Ovary (tissue), 9 donors: Measurements from ENCODE around the gene AFF1. TPM values are rescaled to one million over a fixed set of nuclear protein-coding genes. Genes with fewer than 3 reads are reported as not detected.

Source experiments
- DNase-seq, 5 donors: peaks; one replicate each; pipeline ENCODE4 v3.0.0-alpha.2; 2019 to 2020
- H3K27ac ChIP-seq, 2 donors: fragments of 200-600 bp; one replicate each; pipeline versions ENCODE4 v1.5.1 to v1.8.0; 2019 to 2022
- H3K27me3 ChIP-seq: fragments of 200-600 bp; one replicate; pipeline ENCODE4 v1.8.0; 2022
- H3K36me3 ChIP-seq: fragments of 200-600 bp; sonication (generic); one replicate; pipeline ENCODE4 v1.5.1; 2019
- H3K4me1 ChIP-seq: one replicate; pipeline ENCODE4 v1.8.1; 2013; ENCODE audit warnings: mild to moderate bottlenecking, moderate library complexity; ENCODE audit not compliant: insufficient read depth
- H3K4me3 ChIP-seq: fragments of 200-600 bp; sonication (generic); one replicate; pipeline ENCODE4 v1.5.1; 2017
- H3K9me3 ChIP-seq, 2 donors: fragments of 200-600 bp in 1 of 2; sonication (generic) in 1 of 2; one replicate each; pipeline versions ENCODE4 v1.5.1 to v1.8.1; 2013 to 2019; ENCODE audit warnings: mild to moderate bottlenecking in 1 of 2, moderate library complexity in 1 of 2
- EP300 ChIP-seq: sonication (generic); formaldehyde crosslinking; IDR thresholded peaks from one replicate; pipeline ENCODE4 v1.6.1; 2017; ENCODE audit warnings: antibody characterized with exemption
- POLR2A ChIP-seq: fragments of 450-650 bp; IDR thresholded peaks from one replicate; pipeline ENCODE4 v1.6.1; 2017; ENCODE audit warnings: antibody characterized with exemption, mild to moderate bottlenecking, moderate library complexity
- WGBS, 3 donors: extraction: QIAGEN DNeasy Blood & Tissue Kit in 1 of 3; methylation state at CpG; one replicate each; pipeline versions ENCODE4 v1.1.5 to v1.1.7; 2013 to 2017; 5-methylcytosine and 5-hydroxymethylcytosine counted together
- intact Hi-C, 4 donors: fragments of 100-400 bp; cut with DNase I; formaldehyde crosslinking; loops; one replicate each; pipeline versions ENCODE4 v1.11.0 to v1.15.1; 2022 to 2023
- polyA plus RNA-seq, 2 donors: library from polyadenylated mRNA; stranded (reverse); fragments of 200-250 nt in 1 of 2; fragments of 350-450 nt in 1 of 2; fragmentation: Illumina TruSeq in 1 of 2; extraction: RNeasy Lipid Tissue Mini Kit (QIAGEN cat#74804) in 1 of 2; gene quantifications; one replicate each; pipeline ENCODE4 v1.2.3, GENCODE V29; 2013 to 2014
- total RNA-seq, 7 donors: library from RNA; depleted of rRNA in 2 of 7; stranded (reverse); fragments of >200 nt in 2 of 7; fragmentation: NEBNext Ultra II Directional in 3 of 7; extraction: Animal tissue kit (Norgen Biotek cat#: 25700) in 3 of 7; gene quantifications; one replicate each; pipeline versions ENCODE4 v1.1.0 to v1.2.4, GENCODE V29; 2016 to 2023
- TF ChIP-seq, protein P1 (sequence below), 3 donors: fragments of 450-650 bp in 2 of 3; fragments of 200-600 bp in 1 of 3; IDR thresholded peaks; one replicate each; pipeline versions ENCODE4 v1.5.1 to v1.8.0; 2016 to 2022; ENCODE audit warnings: antibody characterized with exemption in 3 of 3, mild to moderate bottlenecking in 1 of 3
- donor health status: DM: no; HTN: no; CAD: no; lungs with moderate emphysema.
- donor health status: DM: no; HTN: no; CAD: no.
- donor health status: Bipolar disorder and iron deficiency.
- donor health status: DM: yes; HTN: yes; CAD: no.
- donor health status: DM: no; HTN: no; CAD: no.
- donor health status: DM: yes; HTN: yes; CAD: no.

The AFF1 gene
- total and polyA plus RNA-seq, 9 donors, result 26.0 to 107 (median 76.7) TPM

DNA sequence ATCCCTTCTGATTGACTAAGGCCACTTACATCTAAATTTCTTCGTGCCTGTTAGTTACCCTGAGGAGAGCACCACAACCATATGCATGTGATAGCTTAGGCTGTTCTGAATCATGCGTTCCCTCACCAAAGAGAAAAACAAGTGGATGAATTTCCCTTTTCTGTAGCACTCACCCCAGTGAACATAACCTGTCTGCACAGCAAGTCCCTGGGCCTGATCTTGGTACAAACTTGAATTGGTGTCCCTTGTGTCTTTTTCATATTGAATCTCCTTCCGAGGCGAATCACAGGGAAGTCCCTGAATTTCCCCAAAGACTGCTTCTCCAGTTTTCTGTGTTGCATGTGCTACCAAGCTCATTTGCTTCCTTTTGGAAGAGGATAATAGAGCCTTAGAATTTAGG, 185.2 kb downstream of the AFF1 start:
- Histone ChIP-seq H3K27ac (peak overlapping the region in 1 of 2 donors; percentile 12), H3K9me3 (no peaks in the 10 kb centered on the region), H3K4me1 (peaks cover 7% of the 10 kb centered on the region), H3K27me3 (no peaks in the 10 kb centered on the region), H3K36me3 (no peaks in the 10 kb centered on the region), H3K4me3 (no peak overlapping the region)
- TF ChIP-seq EP300 (no peak), POLR2A (no peak)
- TF ChIP-seq, protein P1, sequence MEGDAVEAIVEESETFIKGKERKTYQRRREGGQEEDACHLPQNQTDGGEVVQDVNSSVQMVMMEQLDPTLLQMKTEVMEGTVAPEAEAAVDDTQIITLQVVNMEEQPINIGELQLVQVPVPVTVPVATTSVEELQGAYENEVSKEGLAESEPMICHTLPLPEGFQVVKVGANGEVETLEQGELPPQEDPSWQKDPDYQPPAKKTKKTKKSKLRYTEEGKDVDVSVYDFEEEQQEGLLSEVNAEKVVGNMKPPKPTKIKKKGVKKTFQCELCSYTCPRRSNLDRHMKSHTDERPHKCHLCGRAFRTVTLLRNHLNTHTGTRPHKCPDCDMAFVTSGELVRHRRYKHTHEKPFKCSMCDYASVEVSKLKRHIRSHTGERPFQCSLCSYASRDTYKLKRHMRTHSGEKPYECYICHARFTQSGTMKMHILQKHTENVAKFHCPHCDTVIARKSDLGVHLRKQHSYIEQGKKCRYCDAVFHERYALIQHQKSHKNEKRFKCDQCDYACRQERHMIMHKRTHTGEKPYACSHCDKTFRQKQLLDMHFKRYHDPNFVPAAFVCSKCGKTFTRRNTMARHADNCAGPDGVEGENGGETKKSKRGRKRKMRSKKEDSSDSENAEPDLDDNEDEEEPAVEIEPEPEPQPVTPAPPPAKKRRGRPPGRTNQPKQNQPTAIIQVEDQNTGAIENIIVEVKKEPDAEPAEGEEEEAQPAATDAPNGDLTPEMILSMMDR (IDR thresholded peaks at IDR 0.05), result no peak
- WGBS, 3 donors, result 81 to 84% (median 81%) methylated on average over 4 of the region's 4 CpGs
- intact Hi-C loops, result no loop called here
- no peak for DNase-seq

- WGBS, 3 donors, result 45 to 50% (median 50%) methylated on average over 18 of the region's 18 CpGs
- Histone ChIP-seq H3K4me3 (peak overlapping the region; percentile 6), H3K27me3 (no peaks in the 10 kb centered on the region), H3K4me1 (peaks cover 7% of the 10 kb centered on the region), H3K9me3 (no peaks in the 10 kb centered on the region), H3K36me3 (no peaks in the 10 kb centered on the region), H3K27ac (peak overlapping the region in 1 of 2 donors; percentile 12)
- intact Hi-C loops, result no loop called here
- no peak for TF ChIP-seq POLR2A
- no peak for TF ChIP-seq EP300
- TF ChIP-seq, protein P1 (IDR thresholded peaks at IDR 0.05), result peak in 1 of 3 donors; percentile 9
- DNase-seq, result peak; percentile 49 to 81 (median 58)
These were observed 185.8 kb downstream of the AFF1 start for GRCh38 chr4:87120411-87121162.

DNA sequence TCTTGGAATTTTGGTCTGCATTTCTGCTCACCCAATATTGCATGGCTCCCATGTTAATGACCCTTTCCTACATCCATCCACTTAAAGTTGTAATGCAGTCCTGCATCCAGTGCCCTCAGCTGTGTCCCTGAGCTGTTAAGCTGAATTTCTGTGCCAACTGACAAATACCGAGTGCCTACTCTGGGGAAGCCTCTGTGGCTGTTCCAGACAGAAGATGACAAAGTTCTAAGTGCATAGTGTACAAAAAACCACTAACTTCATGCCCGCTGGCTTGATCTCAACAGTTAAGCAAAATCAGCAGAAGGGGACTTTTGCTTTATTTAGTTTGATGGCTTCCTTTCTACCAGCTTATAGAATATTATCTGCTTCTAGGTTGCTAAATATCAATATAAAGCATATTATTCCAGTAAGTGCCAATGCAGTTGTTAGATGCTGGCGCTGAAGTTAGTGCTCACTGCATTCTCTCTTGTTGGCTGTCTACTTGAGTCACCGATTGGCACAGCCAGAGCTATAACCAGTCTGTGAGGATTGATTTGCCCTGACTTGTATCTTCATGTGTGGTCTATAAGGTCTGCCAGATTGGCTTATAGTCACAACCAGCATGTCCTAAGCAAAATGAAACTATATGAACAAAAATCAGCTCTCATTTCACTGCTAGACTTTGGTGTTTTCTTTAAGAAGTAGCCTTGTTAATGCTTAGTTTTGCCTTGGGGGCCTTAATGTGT, 186.7 kb downstream of the AFF1 start:
- H3K36me3 ChIP-seq, result no peaks in the 10 kb centered on the region
- no peaks in the 10 kb centered on the region for H3K27me3 ChIP-seq
- TF ChIP-seq EP300 (no peak), POLR2A (no peak)
- TF ChIP-seq, protein P1 (IDR thresholded peaks at IDR 0.05), result no peak
- no peak overlapping the region for H3K4me3 ChIP-seq
- no peak for DNase-seq
- WGBS, 3 donors, result 76 to 83% (median 76%) methylated on average over 4 of the region's 4 CpGs
- H3K27ac ChIP-seq, result peak overlapping the region in 1 of 2 donors; percentile 12
- intact Hi-C loops, result no loop called here
- H3K4me1 ChIP-seq, result peaks cover 7% of the 10 kb centered on the region
- H3K9me3 ChIP-seq, result no peaks in the 10 kb centered on the region

- no peak for TF ChIP-seq EP300
- TF ChIP-seq, protein P1 (IDR thresholded peaks at IDR 0.05), result no peak
- TF ChIP-seq POLR2A, result no peak
- intact Hi-C loops, result no loop called here
- H3K4me3 ChIP-seq, result no peak overlapping the region
- no peak overlapping the region for H3K27ac ChIP-seq
- no peaks in the 10 kb centered on the region for H3K27me3 ChIP-seq
- peaks cover 7% of the 10 kb centered on the region for H3K4me1 ChIP-seq
- 94 to 99% (median 97%) methylated on average over 4 of the region's 4 CpGs for WGBS, 3 donors
- no peaks in the 10 kb centered on the region for H3K36me3 ChIP-seq
- no peak for DNase-seq
- no peaks in the 10 kb centered on the region for H3K9me3 ChIP-seq
These were observed 187.4 kb downstream of the AFF1 start for GRCh38 chr4:87122252-87122651.
